OCI-LY3 (cell line): ENCODE results near the gene SDK2.

Source experiments
- EZH2phosphoT487 ChIP-seq: fragments of 200-600 bp; shearing (Covaris generic); IDR thresholded peaks from 2 replicates; pipeline ENCODE4 v1.6.1; 2018; ENCODE audit warnings: antibody characterized with exemption, mixed run types, low read depth
- TF ChIP-seq, protein P1 (sequence below): fragments of 200-600, 300-600 bp; sonication (generic); IDR thresholded peaks from 2 replicates; pipeline ENCODE4 v1.5.1; 2014; ENCODE audit warnings: antibody characterized with exemption, low read length, low read depth

DNA sequence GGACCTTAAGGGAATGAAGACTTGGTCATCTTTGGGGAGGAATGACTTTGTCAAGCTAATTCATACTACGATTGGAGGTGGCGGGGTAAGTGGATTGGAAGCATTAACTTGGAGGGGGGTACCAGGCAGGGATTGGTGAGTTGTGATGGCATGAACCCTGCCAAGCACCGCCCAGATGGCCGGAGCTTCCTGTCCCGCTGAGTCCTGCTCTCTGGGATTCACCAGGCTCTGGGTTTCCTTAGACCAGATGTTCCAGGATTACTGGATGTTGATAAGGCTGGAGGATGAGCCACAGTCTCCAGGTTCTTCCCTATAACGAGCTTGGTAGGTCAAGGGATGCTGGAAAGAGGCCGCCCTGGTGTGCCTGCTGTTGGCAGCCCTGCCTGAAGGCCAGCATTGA, 154.9 kb downstream of the SDK2 start:
- TF ChIP-seq, protein P1, sequence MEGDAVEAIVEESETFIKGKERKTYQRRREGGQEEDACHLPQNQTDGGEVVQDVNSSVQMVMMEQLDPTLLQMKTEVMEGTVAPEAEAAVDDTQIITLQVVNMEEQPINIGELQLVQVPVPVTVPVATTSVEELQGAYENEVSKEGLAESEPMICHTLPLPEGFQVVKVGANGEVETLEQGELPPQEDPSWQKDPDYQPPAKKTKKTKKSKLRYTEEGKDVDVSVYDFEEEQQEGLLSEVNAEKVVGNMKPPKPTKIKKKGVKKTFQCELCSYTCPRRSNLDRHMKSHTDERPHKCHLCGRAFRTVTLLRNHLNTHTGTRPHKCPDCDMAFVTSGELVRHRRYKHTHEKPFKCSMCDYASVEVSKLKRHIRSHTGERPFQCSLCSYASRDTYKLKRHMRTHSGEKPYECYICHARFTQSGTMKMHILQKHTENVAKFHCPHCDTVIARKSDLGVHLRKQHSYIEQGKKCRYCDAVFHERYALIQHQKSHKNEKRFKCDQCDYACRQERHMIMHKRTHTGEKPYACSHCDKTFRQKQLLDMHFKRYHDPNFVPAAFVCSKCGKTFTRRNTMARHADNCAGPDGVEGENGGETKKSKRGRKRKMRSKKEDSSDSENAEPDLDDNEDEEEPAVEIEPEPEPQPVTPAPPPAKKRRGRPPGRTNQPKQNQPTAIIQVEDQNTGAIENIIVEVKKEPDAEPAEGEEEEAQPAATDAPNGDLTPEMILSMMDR: no peak
- no peak for TF ChIP-seq EZH2phosphoT487
